ENCODE data around the gene SAMD4B. TPM values are rescaled to one million over a fixed set of nuclear protein-coding genes. Genes with fewer than 3 reads are reported as not detected.

Gene SAMD4B
- total and polyA plus RNA-seq, 9 of the 15 experiments (the other 6 are each of a cell fraction or from before 2014, with no cell fraction given), result 3.4 to 90.5 (median 38.0) TPM

DNA sequence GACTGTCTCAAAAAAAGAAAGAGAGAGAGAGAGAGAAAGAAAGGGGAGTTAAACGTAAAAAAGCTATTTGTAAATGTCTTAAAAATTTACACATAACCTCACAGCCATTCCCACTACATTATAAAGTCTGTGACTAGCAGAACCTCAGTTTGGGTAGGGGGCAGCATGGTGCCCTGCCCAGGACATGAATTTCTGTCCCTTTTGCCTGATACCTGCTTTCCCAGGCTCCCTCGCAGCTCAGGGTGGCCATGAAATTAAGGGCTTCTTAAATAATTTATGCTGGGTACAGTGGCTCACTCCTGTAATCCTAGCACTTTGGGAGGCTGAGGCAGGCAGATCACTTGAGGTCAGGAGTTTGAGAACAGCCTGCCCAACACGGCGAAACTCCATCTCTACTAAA is 41.2 kb upstream of the SAMD4B start:
- BruUV-seq (replicated peaks), result no TSS peak
- Histone ChIP-seq H3K27me3 (ENCODE audit: control insufficient read depth in 2 of 2, insufficient read depth in 2 of 2, low read length in 2 of 2) (peaks cover 4 to 10% of the 10 kb centered on the region in 2 experiments; a peak in 2 of 5 replicates), H3K9ac (ENCODE audit: insufficient read depth in 1 of 2, low read depth in 2 of 2, low read length in 2 of 2) (no peak overlapping the region), H3K4me1 (replicated peaks in 1 of 2; ENCODE audit: control insufficient read depth in 2 of 2, insufficient read depth in 2 of 2, low read length in 2 of 2) (peaks cover 12 to 17% of the 10 kb centered on the region in 2 experiments), H3K36me3 (ENCODE audit: control insufficient read depth, insufficient read depth, low read length) (no peaks in the 10 kb centered on the region), H3K27ac (ENCODE audit: extremely low read depth, low read depth, low read length) (no peak overlapping the region), H3K9me1 (ENCODE audit: control insufficient read depth, insufficient read depth, low read length) (no peaks in the 10 kb centered on the region), H3K9me3 (replicated peaks; ENCODE audit: control insufficient read depth, insufficient read depth, low read depth, low read length) (no peaks in the 10 kb centered on the region), H3K4me2 (ENCODE audit: insufficient read depth, low read length) (no peak overlapping the region), H2AFZ (ENCODE audit: low read depth, low read length) (no peak overlapping the region), H4K20me1 (replicated peaks; ENCODE audit: control insufficient read depth, insufficient read depth, low read length) (no peaks in the 10 kb centered on the region), H3K4me3 (no peak overlapping the region), H3K79me2 (ENCODE audit: control insufficient read depth, insufficient read depth, low read length) (no peaks in the 10 kb centered on the region)
- ATAC-seq, result no peak
- no peak for DNase-seq (ENCODE audit: extremely low read depth in 1 of 4, low spot score in 3 of 4)
- in situ Hi-C loops (cut with MboI) (no loop called here), intact Hi-C loops (cut with micrococcal nuclease) (loop anchor here (10.0 kb wide), 1 partner anchor 46 kb away; no protein-coding TSS in a partner anchor)
- no peak for FAIRE-seq
- 22% methylated on average over 4 of the region's 4 CpGs for WGBS (ENCODE audit: insufficient coverage, low coverage, missing lambda C conversion rate)
- POLR2A ChIA-PET, result interaction anchor here (0.9 kb wide), 1 partner anchor 8 kb away, joined by 3 read pairs; no protein-coding TSS in a partner anchor
- no peak for TF ChIP-seq ZNF717 (CRISPR knock-in tag; IDR thresholded peaks at IDR 0.05)
- no peak for TF ChIP-seq PRPF4 (IDR thresholded peaks at IDR 0.05; ENCODE audit: insufficient read depth, low read depth, low read length, poor library complexity, severe bottlenecking)
- TF ChIP-seq, protein P1, sequence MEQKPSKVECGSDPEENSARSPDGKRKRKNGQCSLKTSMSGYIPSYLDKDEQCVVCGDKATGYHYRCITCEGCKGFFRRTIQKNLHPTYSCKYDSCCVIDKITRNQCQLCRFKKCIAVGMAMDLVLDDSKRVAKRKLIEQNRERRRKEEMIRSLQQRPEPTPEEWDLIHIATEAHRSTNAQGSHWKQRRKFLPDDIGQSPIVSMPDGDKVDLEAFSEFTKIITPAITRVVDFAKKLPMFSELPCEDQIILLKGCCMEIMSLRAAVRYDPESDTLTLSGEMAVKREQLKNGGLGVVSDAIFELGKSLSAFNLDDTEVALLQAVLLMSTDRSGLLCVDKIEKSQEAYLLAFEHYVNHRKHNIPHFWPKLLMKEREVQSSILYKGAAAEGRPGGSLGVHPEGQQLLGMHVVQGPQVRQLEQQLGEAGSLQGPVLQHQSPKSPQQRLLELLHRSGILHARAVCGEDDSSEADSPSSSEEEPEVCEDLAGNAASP (IDR thresholded peaks at IDR 0.05), result no peak
- no peak for TF ChIP-seq TGIF2 (CRISPR knock-in tag; IDR thresholded peaks at IDR 0.05)
- TF ChIP-seq NR1H2 (CRISPR knock-in tag; IDR thresholded peaks at IDR 0.05), result no peak
- TF ChIP-seq PHB2 (IDR thresholded peaks at IDR 0.05; ENCODE audit: low read depth), result no peak
- CTCF ChIA-PET (ENCODE audit: low intra/inter-chr PET ratio), result no interaction called here

All from K562 (cell line).